ENCODE measurements around the gene ST6GALNAC6.

Gene ST6GALNAC6

GRCh38 chr9:127915801-127916719, 16.7 kb upstream of the ST6GALNAC6 start:
- no peak for DNase-seq

GRCh38 chr9:127915325-127915752, 15.9 kb upstream of the ST6GALNAC6 start:
- no peak for DNase-seq

DNA sequence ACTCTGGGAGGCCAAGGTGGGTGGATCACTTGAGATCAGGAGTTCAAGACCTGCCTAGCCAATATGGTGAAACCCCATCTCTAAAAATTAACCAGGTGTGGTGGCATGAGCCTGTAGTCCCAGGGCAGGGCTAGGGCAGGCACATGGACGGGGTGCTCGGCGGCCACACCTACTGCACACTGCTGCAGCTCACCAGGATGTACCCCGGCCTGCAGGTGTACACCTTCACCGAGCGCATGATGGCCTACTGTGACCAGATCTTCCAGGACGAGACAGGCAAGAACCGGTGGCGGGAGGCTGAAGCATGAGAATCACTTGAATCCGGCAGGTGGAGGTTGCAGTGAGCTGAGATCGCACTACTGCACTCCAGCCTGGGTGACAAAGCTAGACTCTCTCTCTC, 14.3 kb upstream of the ST6GALNAC6 start:
- DNase-seq = no peak

- no peak for DNase-seq
Measured at GRCh38 chr9:127912882-127913281, 13.5 kb upstream of the ST6GALNAC6 start.

- no peak for DNase-seq
Measured at GRCh38 chr9:127912296-127912695, 12.9 kb upstream of the ST6GALNAC6 start.

- no peak for DNase-seq
Measured at GRCh38 chr9:127910613-127911205, 11.3 kb upstream of the ST6GALNAC6 start.

DNA sequence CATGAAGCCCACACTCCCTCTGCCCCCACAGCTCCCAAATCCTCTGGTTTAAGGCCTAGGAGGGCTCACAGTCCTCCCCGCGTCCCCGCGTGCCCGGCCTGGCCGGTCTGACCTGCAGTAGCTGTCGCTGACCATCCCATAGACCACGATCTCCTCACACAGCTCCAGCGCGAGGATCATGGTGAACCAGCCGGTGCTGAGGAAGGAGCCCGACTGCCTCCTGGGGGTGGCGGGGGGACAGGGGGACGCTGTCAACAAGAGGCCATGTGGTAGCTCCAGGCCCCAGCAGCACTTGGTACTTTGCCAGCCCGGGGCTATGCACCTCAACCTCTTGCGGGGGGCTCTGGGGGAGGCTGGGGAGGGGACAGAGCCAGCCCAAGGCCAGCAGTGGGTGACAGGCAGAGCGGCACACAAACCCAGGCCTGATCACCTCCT, 10.5 kb upstream of the ST6GALNAC6 start:
- DNase-seq = no peak

- DNase-seq = no peak
Measured at GRCh38 chr9:127908660-127908926, 9.2 kb upstream of the ST6GALNAC6 start.

GRCh38 chr9:127907867-127908659, 8.7 kb upstream of the ST6GALNAC6 start:
- no peak for DNase-seq

DNA sequence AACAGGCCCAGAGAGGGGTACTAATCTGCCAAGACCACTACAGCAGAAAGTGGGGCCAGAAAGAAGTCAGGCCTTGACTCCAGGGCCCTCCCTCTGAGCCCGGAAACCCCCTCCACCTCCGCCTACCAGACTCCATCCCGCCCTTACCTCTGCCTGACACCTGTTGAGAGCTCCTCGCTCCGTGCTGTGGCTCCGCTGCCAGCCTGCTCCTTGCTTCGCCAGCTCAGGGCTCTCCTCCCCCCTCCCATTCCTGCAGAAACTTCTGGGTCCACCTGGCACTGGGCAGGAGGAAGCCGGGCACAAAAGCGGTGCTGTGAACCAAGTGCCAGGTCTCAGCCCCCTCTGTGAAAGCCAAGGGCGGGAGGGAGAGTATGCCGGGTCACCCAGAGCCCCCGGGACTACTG, 6.4 kb upstream of the ST6GALNAC6 start:
- DNase-seq = peak; percentile 70

DNA sequence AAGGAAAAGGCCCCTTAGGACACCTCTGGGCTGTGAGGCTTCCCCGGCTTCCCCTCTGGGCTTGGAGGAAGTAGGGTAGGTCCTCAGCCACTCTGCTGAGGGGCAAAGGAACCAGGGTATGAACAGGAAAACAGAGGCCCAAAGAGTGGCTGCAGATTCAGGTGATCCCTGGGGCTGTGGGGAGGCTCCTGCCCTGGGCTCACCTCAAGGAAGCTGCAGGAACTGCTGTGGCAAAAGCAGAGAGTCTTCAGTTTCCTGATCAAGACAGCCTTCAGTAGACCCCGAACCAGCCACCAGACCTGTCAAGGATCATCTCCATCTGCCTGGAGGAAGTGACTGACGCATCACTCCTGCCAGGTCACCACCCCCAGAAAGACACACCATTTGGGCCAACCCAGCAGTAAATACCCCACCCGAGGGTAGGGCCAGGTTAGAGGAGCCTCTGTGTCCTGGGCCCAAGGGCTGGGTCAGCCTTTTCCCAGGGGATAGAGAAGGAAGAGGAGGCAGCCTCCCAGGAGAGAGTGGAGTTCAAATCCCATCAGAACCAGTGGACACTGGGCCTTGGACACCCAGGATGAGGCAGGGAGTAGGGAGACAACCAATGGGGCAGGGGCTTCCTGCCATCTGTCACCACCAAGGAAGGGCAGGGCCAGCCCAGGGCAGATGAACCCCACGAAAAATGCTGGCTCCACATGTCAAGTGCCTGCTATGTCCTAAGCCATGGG, 5.8 kb upstream of the ST6GALNAC6 start:
- DNase-seq = peak; percentile 58

DNA sequence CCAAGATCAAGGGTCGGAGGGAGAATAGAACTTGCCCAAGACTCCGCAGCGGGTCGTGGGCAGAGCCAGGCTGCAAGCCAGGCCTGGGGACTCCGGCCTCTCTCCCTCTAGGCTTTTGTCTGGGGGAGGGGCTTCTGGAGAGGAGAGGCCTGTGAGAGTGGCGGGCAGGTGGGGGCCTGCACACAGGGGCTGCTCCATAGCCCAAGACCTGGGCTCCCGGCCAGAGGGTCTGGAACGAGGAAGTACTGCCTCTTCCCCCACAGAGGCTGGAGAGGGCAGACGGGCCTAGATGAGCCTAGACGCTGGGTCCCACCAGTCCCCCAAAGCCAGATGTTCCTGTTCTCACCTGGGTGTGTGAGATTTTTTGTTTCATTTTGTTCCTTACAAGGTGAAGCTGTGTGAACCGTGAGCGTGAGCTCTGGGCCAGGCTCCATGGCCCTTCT, 5.2 kb upstream of the ST6GALNAC6 start:
- DNase-seq = peak; percentile 16

- peak; percentile 80 for DNase-seq
Measured at GRCh38 chr9:127903557-127904475, 4.4 kb upstream of the ST6GALNAC6 start.

DNA sequence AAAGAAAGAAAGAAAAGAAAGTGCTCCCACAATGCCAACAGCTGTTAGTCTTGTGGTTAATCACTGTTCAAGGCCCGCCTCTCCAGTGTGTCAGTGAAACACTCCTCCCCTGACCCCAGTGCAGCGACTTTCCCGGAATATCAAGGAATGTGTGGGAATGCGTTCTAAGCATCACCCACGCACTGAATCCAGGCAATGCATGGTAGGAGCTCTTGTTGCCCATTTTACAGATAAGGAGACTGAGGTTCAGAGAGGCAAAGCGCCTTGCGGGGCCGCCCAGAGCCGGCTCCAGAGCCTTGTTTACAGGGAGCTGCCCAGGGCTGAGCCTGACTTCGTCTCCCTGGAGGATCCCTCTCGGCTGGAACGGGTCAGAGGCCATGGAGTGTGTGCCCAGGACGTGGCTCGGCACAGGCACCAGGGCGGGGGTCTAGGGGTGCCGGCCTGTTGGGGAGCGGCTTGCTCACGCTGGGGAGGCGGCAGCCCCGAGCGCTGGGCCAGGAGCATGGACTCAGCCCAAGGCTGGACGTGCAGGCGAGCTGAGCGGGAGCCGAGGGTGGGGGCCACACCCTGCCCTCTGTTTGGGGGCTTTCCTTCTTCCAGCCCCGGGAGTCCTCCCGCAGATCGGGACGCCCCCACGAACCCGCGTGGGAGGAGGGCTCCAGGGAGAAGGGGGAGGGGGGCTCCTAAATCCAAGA, 823 bp downstream of the ST6GALNAC6 start:
- DNase-seq = no peak

- peak; percentile 25 for DNase-seq
Measured at GRCh38 chr9:127897193-127897692, 2.2 kb downstream of the ST6GALNAC6 start.

GRCh38 chr9:127896395-127897192, 2.8 kb downstream of the ST6GALNAC6 start:
- no peak for DNase-seq

DNA sequence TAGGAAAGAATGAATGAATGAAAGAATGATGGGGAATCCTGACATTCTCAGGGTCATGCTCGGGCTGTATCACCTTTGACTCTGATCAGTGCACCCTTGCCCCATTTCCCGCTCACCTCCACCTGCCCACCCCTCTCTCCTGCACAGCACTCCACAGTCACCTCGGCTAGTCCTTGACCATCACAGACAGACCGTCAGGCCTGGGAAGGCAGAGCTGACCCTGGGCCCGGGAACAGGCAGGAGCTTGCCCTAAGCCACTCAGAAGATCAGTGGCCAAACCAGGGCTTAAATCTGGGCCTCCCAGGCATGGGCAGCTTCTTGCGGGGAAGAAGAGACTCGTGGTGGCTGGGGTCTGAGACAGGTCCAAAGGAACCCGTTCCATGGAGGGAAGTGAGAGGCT, 3.6 kb downstream of the ST6GALNAC6 start:
- no peak for DNase-seq

DNA sequence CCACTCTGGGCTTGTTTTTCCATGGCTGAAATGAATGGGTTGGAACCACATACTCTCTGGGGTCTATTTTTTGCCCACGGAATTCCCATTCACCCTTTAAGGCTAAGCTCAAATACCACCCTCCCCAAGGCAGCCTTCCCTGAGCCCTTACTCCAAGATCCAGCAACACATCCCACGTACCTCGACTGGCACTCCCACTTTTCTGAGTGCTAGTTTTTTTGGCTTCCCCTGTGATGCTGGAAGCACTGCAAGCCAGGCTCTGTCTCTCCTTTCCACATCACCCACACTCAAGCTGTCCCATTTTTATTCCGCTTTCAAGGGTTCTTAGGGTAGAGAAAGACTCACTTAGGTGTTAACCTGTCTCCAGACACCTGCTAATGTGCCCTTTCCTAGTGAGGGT, 6.0 kb downstream of the ST6GALNAC6 start:
- DNase-seq = no peak

- no peak for DNase-seq
Measured at GRCh38 chr9:127892831-127893230, 6.6 kb downstream of the ST6GALNAC6 start.

- no peak for DNase-seq
Measured at GRCh38 chr9:127890053-127890452, 9.3 kb downstream of the ST6GALNAC6 start.
